K562 (cell line): Measurements from ENCODE around the gene CTXN1. TPM values are rescaled to one million over a fixed set of nuclear protein-coding genes. Genes with fewer than 3 reads are reported as not detected.

Experiments used
- CCNT2 ChIP-seq: IDR thresholded peaks from 2 replicates; pipeline ENCODE4 v1.6.1; 2011; ENCODE audit warnings: borderline replicate concordance, low read depth, mild to moderate bottlenecking, moderate library complexity, mixed read lengths, low read length; ENCODE audit not compliant: insufficient read length; ENCODE audit errors: extremely low read depth
- DIDO1 ChIP-seq: fragments of 450-650 bp; IDR thresholded peaks from 2 replicates; pipeline ENCODE4 v1.6.1; 2016; ENCODE audit warnings: low read depth, missing biosample characterization, missing genetic modification characterization
- FOXA1 ChIP-seq: fragments of 450-650 bp; IDR thresholded peaks from 2 replicates; pipeline ENCODE4 v1.6.1; 2016; ENCODE audit warnings: mild to moderate bottlenecking, borderline replicate concordance
- GABPB2 ChIP-seq: fragments of 250-450 bp; sonication (Bioruptor Pico); conservative IDR thresholded peaks from 2 replicates; pipeline ENCODE4 v1.5.1; 2021; ENCODE audit warnings: mild to moderate bottlenecking
- JUNB ChIP-seq: fragments of 450-650 bp; formaldehyde crosslinking; conservative IDR thresholded peaks from 2 replicates; pipeline ENCODE4 v1.4.0; 2020; ENCODE audit warnings: mild to moderate bottlenecking
- MAFK ChIP-seq: IDR thresholded peaks from 2 replicates; pipeline ENCODE4 v1.6.1; 2011; ENCODE audit warnings: low read length, improper control_type of control experiment
- NFE2 ChIP-seq: IDR thresholded peaks from 2 replicates; pipeline ENCODE4 v1.6.1; 2014; ENCODE audit warnings: antibody characterized with exemption, low read depth
- NR1H2 ChIP-seq: sonication (generic); formaldehyde crosslinking; IDR thresholded peaks from 2 replicates; pipeline ENCODE4 v1.4.0; 2020; ENCODE audit warnings: mild to moderate bottlenecking, missing genetic modification reagents
- NR2C1 ChIP-seq, 2 experiments: fragments of 450-650 bp; IDR thresholded peaks; 2 replicates each; pipeline ENCODE4 v1.6.1; 2017; ENCODE audit warnings: mild to moderate bottlenecking in 2 of 2, antibody characterized with exemption in 1 of 2, inconsistent platforms in 1 of 2, missing compliant biosample characterization in 1 of 2, missing genetic modification characterization in 1 of 2
- PBX2 ChIP-seq, 2 experiments: IDR thresholded peaks in 1 of 2; conservative IDR thresholded peaks in 1 of 2; 2 replicates each; pipeline ENCODE4 v1.6.1; 2016; ENCODE audit warnings: low read depth in 2 of 2, mild to moderate bottlenecking in 1 of 2, missing compliant biosample characterization in 1 of 2, missing genetic modification characterization in 1 of 2, moderate library complexity in 1 of 2
- POLR2AphosphoS2 ChIP-seq: IDR thresholded peaks from 2 replicates; pipeline ENCODE4 v1.6.1; 2012; ENCODE audit warnings: low read length, improper control_type of control experiment
- RBBP5 ChIP-seq: fragments of 200-600 bp; sonication (generic); IDR thresholded peaks from 2 replicates; pipeline ENCODE4 v1.6.1; 2012; ENCODE audit warnings: borderline replicate concordance, mild to moderate bottlenecking, low read length, control low read depth, inconsistent platforms; ENCODE audit not compliant: insufficient read depth, poor library complexity, severe bottlenecking
- ZBTB17 ChIP-seq: fragments of 450-650 bp; formaldehyde crosslinking; IDR thresholded peaks from 2 replicates; pipeline ENCODE4 v1.4.0; 2020; ENCODE audit warnings: mild to moderate bottlenecking
- ZNF175 ChIP-seq: fragments of 200-800 bp; sonication (Bioruptor generic); IDR thresholded peaks from 2 replicates; pipeline ENCODE4 v1.6.1; 2016; ENCODE audit warnings: low read depth, mild to moderate bottlenecking, missing genetic modification characterization, missing compliant biosample characterization
- ZNF197 ChIP-seq: fragments of 200-800 bp; sonication (Bioruptor generic); IDR thresholded peaks from 2 replicates; pipeline ENCODE4 v1.6.1; 2016; ENCODE audit warnings: low read depth, missing genetic modification characterization, missing compliant biosample characterization
- ZNF24 ChIP-seq: fragments of 450-650 bp; IDR thresholded peaks from 2 replicates; pipeline ENCODE4 v1.6.1; 2016
- ZNF324 ChIP-seq: fragments of 250-450 bp; sonication (Bioruptor Pico); IDR thresholded peaks from 2 replicates; pipeline ENCODE4 v1.4.0; 2020; ENCODE audit warnings: mild to moderate bottlenecking
- polyA plus RNA-seq, 8 experiments: library from polyadenylated mRNA; depleted of rRNA in 4 of 8; stranded (reverse) in 5 of 8; unstranded in 3 of 8; fragments of >200 nt; fragmentation: Nextera tagmentation in 2 of 8; fragmentation: Illumina TruSeq in 1 of 8; extraction: Ambion mirVana in 2 of 8; extraction: Trizol in 1 of 8; gene quantifications; 2 replicates each; pipeline versions ENCODE4 v1.2.1 to v1.2.3, GENCODE V29; 2011 to 2014; ENCODE audit warnings: inconsistent platforms in 1 of 8, missing spikeins in 1 of 8
- total RNA-seq, 7 experiments: library from RNA; depleted of rRNA in 6 of 7; stranded (reverse); fragments of >200 nt in 6 of 7; fragmentation: Illumina TruSeq in 2 of 7; extraction: Trizol in 2 of 7; gene quantifications; 2 replicates each; pipeline versions ENCODE4 v1.2.1 to v1.2.3, GENCODE V29; 2011 to 2021; ENCODE audit warnings: low replicate concordance in 1 of 7
- TF ChIP-seq, protein P1 (sequence below): fragments of 450-650 bp; IDR thresholded peaks from one replicate; pipeline ENCODE4 v1.6.1; 2018; ENCODE audit warnings: mild to moderate bottlenecking, moderate library complexity; ENCODE audit not compliant: partially characterized antibody
- TF ChIP-seq, protein P2 (sequence below): fragments of 450-650 bp; IDR thresholded peaks from 2 replicates; pipeline ENCODE4 v1.6.1; 2017; ENCODE audit warnings: antibody characterized with exemption

Gene CTXN1
- total and polyA plus RNA-seq, 9 of the 15 experiments (the other 6 are each of a cell fraction or from before 2014, with no cell fraction given), result 0.15 to 37.4 (median 1.8) TPM; not detected in 2

- TF ChIP-seq CCNT2 (peak; percentile 68), FOXA1 (no peak), ZBTB17 (CRISPR knock-in tag) (no peak; the same call in 1 of the 2 replicates), ZNF197 (CRISPR knock-in tag) (no peak), RBBP5 (peak; percentile 70), PBX2 (CRISPR knock-in tag; IDR thresholded peaks at IDR 0.05; ENCODE audit: low read depth) (no peak), PBX2 (tag; conservative IDR thresholded peaks at IDR 0.05; ENCODE audit: low read depth) (no peak), DIDO1 (tag) (0 out of 2 replicates have a peak, but pooled peaks have one; percentile 27), NR1H2 (CRISPR knock-in tag) (0 out of 2 replicates have a peak, but pooled peaks have one; percentile 59), GABPB2 (CRISPR knock-in tag) (no peak), MAFK (no peak), JUNB (CRISPR knock-in tag) (no peak), NR2C1 (IDR thresholded peaks at IDR 0.05) (no peak; the same call in 1 of the 2 replicates), NR2C1 (tag; IDR thresholded peaks at IDR 0.05) (peak; percentile 63; the same call in 1 of the 2 replicates), ZNF175 (no peak), NFE2 (no peak), POLR2AphosphoS2 (no peak), ZNF324 (CRISPR knock-in tag) (no peak), ZNF24 (no peak)
- TF ChIP-seq, protein P1, sequence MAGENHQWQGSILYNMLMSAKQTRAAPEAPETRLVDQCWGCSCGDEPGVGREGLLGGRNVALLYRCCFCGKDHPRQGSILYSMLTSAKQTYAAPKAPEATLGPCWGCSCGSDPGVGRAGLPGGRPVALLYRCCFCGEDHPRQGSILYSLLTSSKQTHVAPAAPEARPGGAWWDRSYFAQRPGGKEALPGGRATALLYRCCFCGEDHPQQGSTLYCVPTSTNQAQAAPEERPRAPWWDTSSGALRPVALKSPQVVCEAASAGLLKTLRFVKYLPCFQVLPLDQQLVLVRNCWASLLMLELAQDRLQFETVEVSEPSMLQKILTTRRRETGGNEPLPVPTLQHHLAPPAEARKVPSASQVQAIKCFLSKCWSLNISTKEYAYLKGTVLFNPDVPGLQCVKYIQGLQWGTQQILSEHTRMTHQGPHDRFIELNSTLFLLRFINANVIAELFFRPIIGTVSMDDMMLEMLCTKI, result no peak
- TF ChIP-seq, protein P2, sequence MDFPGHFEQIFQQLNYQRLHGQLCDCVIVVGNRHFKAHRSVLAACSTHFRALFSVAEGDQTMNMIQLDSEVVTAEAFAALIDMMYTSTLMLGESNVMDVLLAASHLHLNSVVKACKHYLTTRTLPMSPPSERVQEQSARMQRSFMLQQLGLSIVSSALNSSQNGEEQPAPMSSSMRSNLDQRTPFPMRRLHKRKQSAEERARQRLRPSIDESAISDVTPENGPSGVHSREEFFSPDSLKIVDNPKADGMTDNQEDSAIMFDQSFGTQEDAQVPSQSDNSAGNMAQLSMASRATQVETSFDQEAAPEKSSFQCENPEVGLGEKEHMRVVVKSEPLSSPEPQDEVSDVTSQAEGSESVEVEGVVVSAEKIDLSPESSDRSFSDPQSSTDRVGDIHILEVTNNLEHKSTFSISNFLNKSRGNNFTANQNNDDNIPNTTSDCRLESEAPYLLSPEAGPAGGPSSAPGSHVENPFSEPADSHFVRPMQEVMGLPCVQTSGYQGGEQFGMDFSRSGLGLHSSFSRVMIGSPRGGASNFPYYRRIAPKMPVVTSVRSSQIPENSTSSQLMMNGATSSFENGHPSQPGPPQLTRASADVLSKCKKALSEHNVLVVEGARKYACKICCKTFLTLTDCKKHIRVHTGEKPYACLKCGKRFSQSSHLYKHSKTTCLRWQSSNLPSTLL, result no peak
Measured at GRCh38 chr19:7919610-7920518, 6.1 kb downstream of the CTXN1 start, which contains the start of gene SNAPC2 (continued).
